Thyroid gland (tissue), 4 donors: ENCODE data around the gene SH3BP1. TPM values are rescaled to one million over a fixed set of nuclear protein-coding genes. Genes with fewer than 3 reads are reported as not detected.

Experiments used
- DNase-seq, 2 donors: peaks; one replicate each; pipeline ENCODE4 v3.0.0-alpha.2; 2019
- H3K27ac ChIP-seq, 3 donors: fragments of 200-600 bp; sonication (generic); 1 replicate in 2 of 3; 2 replicates in 1 of 3; pipeline ENCODE4 v1.5.1; 2016 to 2019; ENCODE audit warnings: mild to moderate bottlenecking in 1 of 3, moderate library complexity in 1 of 3
- H3K27me3 ChIP-seq: fragments of 200-600 bp; sonication (generic); one replicate; pipeline ENCODE4 v1.5.1; 2019
- H3K36me3 ChIP-seq, 2 donors: fragments of 200-600 bp; sonication (generic); one replicate each; pipeline ENCODE4 v1.5.1; 2016 to 2019
- H3K4me1 ChIP-seq, 2 donors: fragments of 200-600 bp; sonication (generic); one replicate each; pipeline ENCODE4 v1.5.1; 2017 to 2019
- H3K4me3 ChIP-seq, 3 donors: fragments of 200-600 bp; sonication (generic); replicated peaks in 1 of 3; 1 replicate in 2 of 3; 2 replicates in 1 of 3; pipeline ENCODE4 v1.5.1; 2016; ENCODE audit warnings: mild to moderate bottlenecking in 1 of 3
- H3K9me3 ChIP-seq: fragments of 200-600 bp; sonication (generic); one replicate; pipeline ENCODE4 v1.5.1; 2017
- POLR2A ChIP-seq, 2 donors: fragments of 450-650 bp; IDR thresholded peaks; one replicate each; pipeline ENCODE4 v1.6.1; 2017; ENCODE audit warnings: antibody characterized with exemption in 2 of 2, mild to moderate bottlenecking in 2 of 2, moderate library complexity in 1 of 2
- WGBS, 2 donors: methylation state at CpG; one replicate each; pipeline ENCODE4 v1.1.5; 2017; 5-methylcytosine and 5-hydroxymethylcytosine counted together
- intact Hi-C: fragments of 100-400 bp; cut with DNase I; formaldehyde crosslinking; loops from one replicate; pipeline ENCODE4 v1.15.1; 2023
- total RNA-seq, 4 donors: library from RNA; depleted of rRNA; stranded (reverse); fragments of >200 nt; gene quantifications; one replicate each; pipeline ENCODE4 v1.2.3, GENCODE V29; 2016
- TF ChIP-seq, protein P1 (sequence below), 6 experiments: fragments of 200-600 bp in 3 of 6; fragments of 450-650 bp in 3 of 6; sonication (generic) in 3 of 6; IDR thresholded peaks; one replicate each; pipeline ENCODE4 v1.5.1; 2016 to 2019; ENCODE audit warnings: antibody characterized with exemption in 6 of 6, mild to moderate bottlenecking in 2 of 6, inconsistent platforms in 1 of 6, moderate library complexity in 1 of 6

SH3BP1 gene
- total RNA-seq, 4 donors from 2014 or later: 0.81 to 10.1 (median 3.3) TPM

DNA sequence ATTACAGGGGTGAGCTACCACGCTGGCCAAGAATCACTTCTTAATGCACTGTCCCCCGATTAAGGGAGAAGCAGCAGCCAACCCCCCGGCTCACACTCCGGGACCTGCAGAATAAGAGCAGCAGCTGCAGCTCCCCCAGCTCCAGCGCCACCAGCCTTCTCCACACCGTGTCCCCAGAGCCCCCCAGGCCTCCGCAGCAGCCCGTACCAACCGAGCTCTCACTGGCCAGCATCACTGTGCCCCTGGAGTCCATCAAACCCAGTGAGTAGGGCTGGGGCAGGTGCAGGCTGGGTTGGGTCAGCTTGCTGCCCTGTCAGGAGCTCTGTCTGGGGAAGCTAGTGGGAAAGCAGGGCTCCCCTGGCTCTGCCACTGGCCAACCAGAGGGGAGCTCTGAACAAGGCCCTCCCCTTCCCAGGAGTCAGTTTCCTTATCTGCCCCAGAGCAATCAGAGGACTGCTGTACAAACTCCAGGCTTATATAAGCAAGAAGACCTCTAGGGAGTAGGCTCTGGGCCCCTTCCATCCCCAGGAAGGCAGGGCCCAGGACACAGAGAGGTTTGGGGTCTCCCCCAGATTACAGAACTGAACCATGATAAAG lies 8.5 kb upstream of the SH3BP1 start:
- Histone ChIP-seq H3K27me3 (no peaks in the 10 kb centered on the region), H3K4me1 (peaks cover 0 to 38% of the 10 kb centered on the region in 2 donors), H3K4me3 (no peak overlapping the region), H3K9me3 (no peaks in the 10 kb centered on the region), H3K36me3 (peaks cover 17 to 22% of the 10 kb centered on the region in 2 donors), H3K27ac (peak overlapping the region in 1 of 3 donors; percentile 16)
- TF ChIP-seq, protein P1, sequence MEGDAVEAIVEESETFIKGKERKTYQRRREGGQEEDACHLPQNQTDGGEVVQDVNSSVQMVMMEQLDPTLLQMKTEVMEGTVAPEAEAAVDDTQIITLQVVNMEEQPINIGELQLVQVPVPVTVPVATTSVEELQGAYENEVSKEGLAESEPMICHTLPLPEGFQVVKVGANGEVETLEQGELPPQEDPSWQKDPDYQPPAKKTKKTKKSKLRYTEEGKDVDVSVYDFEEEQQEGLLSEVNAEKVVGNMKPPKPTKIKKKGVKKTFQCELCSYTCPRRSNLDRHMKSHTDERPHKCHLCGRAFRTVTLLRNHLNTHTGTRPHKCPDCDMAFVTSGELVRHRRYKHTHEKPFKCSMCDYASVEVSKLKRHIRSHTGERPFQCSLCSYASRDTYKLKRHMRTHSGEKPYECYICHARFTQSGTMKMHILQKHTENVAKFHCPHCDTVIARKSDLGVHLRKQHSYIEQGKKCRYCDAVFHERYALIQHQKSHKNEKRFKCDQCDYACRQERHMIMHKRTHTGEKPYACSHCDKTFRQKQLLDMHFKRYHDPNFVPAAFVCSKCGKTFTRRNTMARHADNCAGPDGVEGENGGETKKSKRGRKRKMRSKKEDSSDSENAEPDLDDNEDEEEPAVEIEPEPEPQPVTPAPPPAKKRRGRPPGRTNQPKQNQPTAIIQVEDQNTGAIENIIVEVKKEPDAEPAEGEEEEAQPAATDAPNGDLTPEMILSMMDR (IDR thresholded peaks at IDR 0.05): no peak
- TF ChIP-seq POLR2A (IDR thresholded peaks at IDR 0.05): no peak
- intact Hi-C loops: no loop called here
- no peak for DNase-seq
- WGBS, 2 donors: 92 to 100% methylated on average over 1 to 9 of the region's 9 CpGs

DNA sequence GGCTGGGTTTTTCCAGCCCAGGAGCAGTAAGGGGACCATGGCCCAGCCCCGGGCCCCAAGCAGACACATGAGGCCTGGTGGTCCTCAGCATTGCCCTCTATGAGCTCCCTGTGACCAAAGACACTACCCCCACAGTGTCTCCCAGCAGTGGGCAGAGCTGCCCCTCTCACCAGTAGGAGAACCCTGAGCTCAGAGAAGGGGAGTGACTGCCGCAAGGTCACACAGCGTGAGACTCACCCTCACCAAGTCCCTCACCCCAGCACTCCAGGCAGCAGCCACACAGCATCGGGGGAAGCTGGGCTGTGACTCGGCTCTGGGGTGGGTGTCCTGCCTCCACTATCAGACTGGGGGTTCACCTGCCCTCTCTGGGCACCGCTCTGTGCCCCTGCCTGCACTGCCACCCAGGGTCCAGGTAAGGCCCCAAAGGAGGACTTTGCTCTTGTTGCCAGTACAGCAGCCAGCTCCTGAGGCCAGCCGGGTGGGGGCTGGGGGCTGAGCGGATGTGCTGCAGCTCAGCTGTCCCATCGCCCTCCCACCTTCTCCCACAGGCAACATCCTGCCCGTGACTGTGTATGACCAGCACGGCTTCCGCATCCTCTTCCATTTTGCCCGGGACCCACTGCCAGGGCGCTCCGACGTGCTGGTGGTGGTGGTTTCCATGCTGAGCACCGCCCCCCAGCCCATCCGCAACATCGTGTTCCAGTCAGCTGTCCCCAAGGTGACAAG lies 7.9 kb upstream of the SH3BP1 start:
- Histone ChIP-seq H3K27me3 (no peaks in the 10 kb centered on the region), H3K9me3 (no peaks in the 10 kb centered on the region), H3K4me1 (peaks cover 0 to 32% of the 10 kb centered on the region in 2 donors), H3K36me3 (peaks cover 16 to 17% of the 10 kb centered on the region in 2 donors), H3K27ac (peak overlapping the region in 2 of 3 donors; percentile 69 to 75), H3K4me3 (no peak overlapping the region)
- DNase-seq: no peak
- no peak for TF ChIP-seq POLR2A (IDR thresholded peaks at IDR 0.05)
- TF ChIP-seq, protein P1 (IDR thresholded peaks at IDR 0.05): no peak
- 82 to 84% methylated on average over 14 to 16 of the region's 19 CpGs for WGBS, 2 donors
- intact Hi-C loops: no loop called here

DNA sequence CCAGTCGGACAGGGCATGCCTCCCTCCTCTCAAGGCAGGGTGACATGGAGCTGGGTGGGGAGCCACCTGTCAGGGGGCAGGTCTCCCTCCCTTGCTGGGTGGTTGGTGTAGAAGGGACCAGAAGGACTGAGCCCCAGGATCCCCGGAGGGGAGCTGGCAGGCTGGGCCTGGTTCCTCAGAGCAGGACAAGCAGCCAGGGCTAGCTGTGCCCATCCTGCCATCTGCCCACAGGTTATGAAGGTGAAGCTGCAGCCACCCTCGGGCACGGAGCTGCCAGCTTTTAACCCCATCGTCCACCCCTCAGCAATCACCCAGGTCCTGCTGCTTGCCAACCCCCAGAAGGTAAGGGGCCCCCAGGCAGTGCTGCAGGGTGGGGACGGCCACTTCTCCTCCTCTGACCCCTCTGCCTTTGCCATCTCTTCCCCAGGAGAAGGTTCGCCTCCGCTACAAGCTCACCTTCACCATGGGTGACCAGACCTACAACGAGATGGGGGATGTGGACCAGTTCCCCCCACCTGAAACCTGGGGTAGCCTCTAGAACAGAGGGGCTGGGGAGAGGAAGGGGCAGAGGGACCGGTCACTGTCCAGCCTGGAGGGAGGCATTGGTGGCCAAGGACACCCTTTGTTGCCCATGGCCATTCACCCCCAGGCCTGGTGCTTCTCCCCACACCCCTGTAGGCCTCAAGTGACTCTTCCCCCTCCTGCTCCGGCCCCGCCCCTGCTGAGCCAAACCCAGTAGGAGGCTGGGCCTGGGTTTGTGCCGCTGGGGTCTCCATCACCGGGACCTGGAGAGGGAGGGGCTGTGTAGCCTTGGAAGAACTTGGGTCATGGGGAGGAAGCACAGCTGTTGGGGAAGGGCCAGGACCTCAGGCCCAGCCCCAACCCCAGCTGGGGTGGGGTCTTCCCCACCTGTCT lies 7.0 kb upstream of the SH3BP1 start:
- TF ChIP-seq, protein P1 (IDR thresholded peaks at IDR 0.05): no peak
- no peak for TF ChIP-seq POLR2A (IDR thresholded peaks at IDR 0.05)
- Histone ChIP-seq H3K4me1 (peaks cover 0 to 26% of the 10 kb centered on the region in 2 donors), H3K36me3 (peaks cover 14 to 17% of the 10 kb centered on the region in 2 donors), H3K4me3 (no peak overlapping the region), H3K27me3 (no peaks in the 10 kb centered on the region), H3K27ac (peak overlapping the region in 2 of 3 donors; percentile 69 to 75), H3K9me3 (no peaks in the 10 kb centered on the region)
- DNase-seq: no peak
- 83% methylated on average over 11 to 13 of the region's 14 CpGs for WGBS, 2 donors
- intact Hi-C loops: no loop called here

DNA sequence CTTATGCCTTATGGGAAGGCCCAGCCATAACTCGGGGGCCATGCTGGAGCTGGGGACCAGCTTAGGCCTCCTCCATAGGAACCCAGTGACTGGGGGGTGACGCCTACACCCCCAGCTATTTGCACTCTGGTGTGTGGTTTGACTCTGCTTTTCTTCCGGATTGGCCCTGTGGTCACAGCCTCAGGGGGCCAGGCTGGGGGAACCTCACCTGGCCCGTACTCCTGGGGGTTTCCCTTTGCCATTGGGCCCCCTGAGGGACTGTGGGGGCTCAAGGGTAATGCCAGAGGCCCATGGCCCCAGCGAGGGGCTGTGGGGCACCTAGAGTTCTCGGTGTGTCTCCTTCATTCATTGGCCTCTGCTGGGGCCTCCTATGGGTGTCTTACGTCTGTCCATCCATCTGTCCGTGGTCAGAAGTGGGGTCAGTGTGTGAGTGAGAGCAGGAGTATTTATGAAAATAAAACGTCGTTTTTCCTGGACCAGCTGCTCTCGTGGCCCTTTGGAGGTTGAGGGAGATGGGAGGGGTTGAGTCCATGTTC lies 6.3 kb upstream of the SH3BP1 start:
- Histone ChIP-seq H3K9me3 (no peaks in the 10 kb centered on the region), H3K36me3 (peaks cover 14 to 17% of the 10 kb centered on the region in 2 donors), H3K4me1 (peaks cover 0 to 23% of the 10 kb centered on the region in 2 donors), H3K27me3 (no peaks in the 10 kb centered on the region), H3K4me3 (no peak overlapping the region), H3K27ac (peak overlapping the region; percentile 69 to 84 (median 75))
- no peak for DNase-seq
- 58 to 62% methylated on average over 9 to 11 of the region's 11 CpGs for WGBS, 2 donors
- TF ChIP-seq, protein P1 (IDR thresholded peaks at IDR 0.05): no peak
- TF ChIP-seq POLR2A (IDR thresholded peaks at IDR 0.05): no peak
- intact Hi-C loops: no loop called here
